Measurements from ENCODE around the gene ST6GALNAC5. TPM values are rescaled to one million over a fixed set of nuclear protein-coding genes. Genes with fewer than 3 reads are reported as not detected.

Gene ST6GALNAC5
- total RNA-seq, 1 donor from 2014 or later = 0.26 TPM

- FAIRE-seq (no peak), DNase-seq (ENCODE audit: low read depth) (no peak)
- H3K27me3 ChIP-seq (ENCODE audit: control insufficient read depth, insufficient read depth, low read length) = no peaks in the 10 kb centered on the region
- no peaks in the 10 kb centered on the region for H3K36me3 ChIP-seq (ENCODE audit: control insufficient read depth, insufficient read depth, low read length)
- no peak for TF ChIP-seq CTCF (IDR thresholded peaks at IDR 0.05; ENCODE audit: insufficient read depth, low read length, severe bottlenecking)
- no peak overlapping the region for H3K4me3 ChIP-seq (ENCODE audit: low read depth, low read length)
Observed at GRCh38 chr1:76929136-76929535, 61.9 kb downstream of the ST6GALNAC5 start.

DNA sequence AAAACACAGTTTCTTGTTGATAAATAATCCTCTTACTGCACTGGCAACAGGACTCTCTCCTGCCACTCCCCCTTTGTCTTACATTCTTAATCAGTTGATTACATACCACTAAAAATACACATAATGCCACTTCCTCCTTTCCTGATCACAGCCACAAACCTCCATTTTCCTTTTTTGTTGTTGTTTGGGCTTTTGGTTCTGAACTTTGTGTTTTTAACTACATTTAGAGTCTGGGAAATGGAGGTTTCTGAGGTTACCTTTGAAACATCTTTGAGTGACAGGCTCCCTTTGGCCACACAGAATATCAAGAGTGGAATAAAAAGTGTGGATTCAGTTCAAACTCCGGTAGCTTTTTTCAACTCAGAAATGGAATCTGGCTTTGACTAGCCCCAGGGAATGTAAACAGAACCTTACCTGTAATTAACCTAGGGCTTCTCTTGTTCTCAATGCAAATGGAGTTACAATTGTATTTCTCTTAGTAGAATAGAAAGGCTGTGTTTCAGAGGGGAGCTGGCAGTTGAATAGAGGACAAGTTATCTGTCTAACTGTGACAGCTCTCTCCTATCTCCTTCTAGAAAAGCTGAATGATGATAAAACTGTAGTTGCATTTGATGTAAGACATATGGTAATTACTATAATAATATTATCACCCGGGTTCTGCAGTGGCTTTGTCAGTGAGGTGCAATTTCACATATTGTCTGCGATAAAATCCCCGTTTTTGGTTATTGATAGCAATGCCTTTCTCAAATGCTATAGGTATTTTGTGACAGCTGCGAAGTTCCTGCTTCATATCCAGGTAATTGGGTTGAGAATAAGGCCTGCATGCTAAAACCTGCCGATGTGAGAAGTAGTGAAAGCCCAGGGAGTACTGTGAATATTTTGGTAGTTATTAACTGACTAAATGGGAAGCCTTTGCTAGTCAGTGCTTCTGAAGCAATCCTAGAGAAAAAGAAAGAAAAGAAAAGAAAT, 66.9 kb downstream of the ST6GALNAC5 start:
- no peak for FAIRE-seq
- TF ChIP-seq CTCF (IDR thresholded peaks at IDR 0.05; ENCODE audit: insufficient read depth, low read length, severe bottlenecking) = no peak
- Histone ChIP-seq H3K4me3 (ENCODE audit: low read depth, low read length) (no peak overlapping the region), H3K36me3 (ENCODE audit: control insufficient read depth, insufficient read depth, low read length) (no peaks in the 10 kb centered on the region), H3K27me3 (ENCODE audit: control insufficient read depth, insufficient read depth, low read length) (no peaks in the 10 kb centered on the region)
- DNase-seq (ENCODE audit: low read depth) = no peak

GRCh38 chr1:76938304-76938703, 71.0 kb downstream of the ST6GALNAC5 start:
- no peaks in the 10 kb centered on the region for H3K27me3 ChIP-seq (ENCODE audit: control insufficient read depth, insufficient read depth, low read length)
- no peak for TF ChIP-seq CTCF (IDR thresholded peaks at IDR 0.05; ENCODE audit: insufficient read depth, low read length, severe bottlenecking)
- DNase-seq (ENCODE audit: low read depth) = no peak
- H3K4me3 ChIP-seq (ENCODE audit: low read depth, low read length) = no peak overlapping the region
- FAIRE-seq = no peak
- H3K36me3 ChIP-seq (ENCODE audit: control insufficient read depth, insufficient read depth, low read length) = no peaks in the 10 kb centered on the region

DNA sequence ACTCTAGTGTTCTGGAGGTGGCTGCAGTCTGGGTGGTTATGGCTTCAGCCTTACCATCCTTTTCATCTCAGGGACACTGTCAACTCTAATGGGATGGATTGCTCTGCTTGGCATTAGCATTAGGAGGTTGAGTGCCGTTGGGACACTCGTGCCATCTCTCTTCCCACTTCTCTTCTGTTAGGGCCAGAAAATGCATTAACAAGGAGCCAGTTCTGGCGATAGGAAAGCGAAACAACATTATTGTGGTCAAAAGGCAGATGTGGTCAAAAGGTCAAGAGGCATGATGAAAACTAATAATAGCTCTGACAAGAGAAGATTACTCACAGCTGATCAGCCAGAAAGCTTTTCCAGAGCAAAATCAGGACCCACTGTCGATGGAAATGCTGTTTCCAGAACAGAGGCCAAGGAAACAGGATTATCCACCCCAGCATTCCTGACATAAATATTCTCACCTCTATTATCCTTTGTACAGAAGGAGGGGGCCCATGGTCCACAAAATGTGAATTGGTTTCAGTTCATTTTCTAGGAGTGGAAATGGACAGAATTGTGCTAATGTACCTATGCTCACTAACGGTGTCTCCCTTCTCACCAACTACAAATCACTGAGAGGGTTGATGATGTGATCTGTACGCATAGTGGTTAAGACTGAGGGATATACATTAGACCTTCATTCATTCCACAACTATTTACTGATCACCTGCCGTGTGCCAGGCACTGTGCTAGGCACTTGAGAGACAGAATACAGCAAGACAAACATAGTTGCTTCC, 72.0 kb downstream of the ST6GALNAC5 start:
- FAIRE-seq (peak; percentile 64), DNase-seq (ENCODE audit: low read depth) (no peak)
- Histone ChIP-seq H3K36me3 (ENCODE audit: control insufficient read depth, insufficient read depth, low read length) (no peaks in the 10 kb centered on the region), H3K4me3 (ENCODE audit: low read depth, low read length) (no peak overlapping the region), H3K27me3 (ENCODE audit: control insufficient read depth, insufficient read depth, low read length) (no peaks in the 10 kb centered on the region)
- no peak for TF ChIP-seq CTCF (IDR thresholded peaks at IDR 0.05; ENCODE audit: insufficient read depth, low read length, severe bottlenecking)

DNA sequence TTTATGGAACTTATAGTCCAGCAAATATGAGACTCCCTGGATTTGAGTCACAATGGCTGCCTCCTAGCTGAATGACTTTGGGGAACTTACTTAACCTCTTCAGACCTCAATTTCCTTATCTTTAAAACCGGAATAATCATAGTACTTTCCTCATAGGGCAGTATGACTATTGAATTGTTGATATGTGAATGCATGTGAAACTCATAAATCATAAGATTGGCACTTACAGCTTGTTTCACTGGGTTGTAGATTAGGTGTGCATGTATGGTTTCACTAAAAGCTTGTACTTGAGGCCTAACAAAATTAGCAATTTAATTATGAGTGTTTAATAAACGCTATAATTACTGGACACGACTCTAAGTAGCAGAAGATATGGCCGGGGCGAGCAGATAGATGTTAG, 72.5 kb downstream of the ST6GALNAC5 start:
- Histone ChIP-seq H3K27me3 (ENCODE audit: control insufficient read depth, insufficient read depth, low read length) (no peaks in the 10 kb centered on the region), H3K36me3 (ENCODE audit: control insufficient read depth, insufficient read depth, low read length) (no peaks in the 10 kb centered on the region), H3K4me3 (ENCODE audit: low read depth, low read length) (no peak overlapping the region)
- DNase-seq (ENCODE audit: low read depth) (no peak), FAIRE-seq (no peak)
- no peak for TF ChIP-seq CTCF (IDR thresholded peaks at IDR 0.05; ENCODE audit: insufficient read depth, low read length, severe bottlenecking)
